Amniotic epithelial cell (primary cell): Measurements from ENCODE around the gene ARFGAP2.
"Not testable (repeated sequence)": the region's sequence is repeated elsewhere in the genome, so short reads cannot be mapped to it uniquely, and the experiment has no call there.

Experiments
- DNase-seq: peaks from one replicate; pipeline ENCODE4 v3.0.0-alpha.2; 2010; ENCODE audit warnings: low read depth

ARFGAP2 gene

GRCh38 chr11:47176328-47177228 is at the start of gene ARFGAP2:
ARFGAP2 (minus strand) TSS chr11:47176879; CDS start chr11:47176853, 26 bp downstream.
- DNase-seq = peak; percentile 93

GRCh38 chr11:47225552-47226400 is 49.1 kb upstream of the ARFGAP2 start:
- no peak for DNase-seq

- DNase-seq = no peak
Measured at GRCh38 chr11:47222696-47223095, 46.0 kb upstream of the ARFGAP2 start.

- DNase-seq = peak; percentile 87
Measured at GRCh38 chr11:47220401-47220821, 43.7 kb upstream of the ARFGAP2 start.

- DNase-seq = peak; percentile 63
Measured at GRCh38 chr11:47216121-47216798, 39.6 kb upstream of the ARFGAP2 start.

GRCh38 chr11:47215366-47215910 is 38.8 kb upstream of the ARFGAP2 start:
- peak; percentile 16 for DNase-seq

- DNase-seq = peak; percentile 91
Measured at GRCh38 chr11:47213950-47214565, 37.4 kb upstream of the ARFGAP2 start.

- DNase-seq = no peak
Measured at GRCh38 chr11:47212938-47213337, 36.3 kb upstream of the ARFGAP2 start.

GRCh38 chr11:47208628-47209027 is 31.9 kb upstream of the ARFGAP2 start:
- no peak for DNase-seq

- DNase-seq = not testable (repeated sequence)
Measured at GRCh38 chr11:47208008-47208552, 31.4 kb upstream of the ARFGAP2 start.

GRCh38 chr11:47207459-47207858 is 30.8 kb upstream of the ARFGAP2 start:
- DNase-seq = no peak

GRCh38 chr11:47206577-47206976 is 29.9 kb upstream of the ARFGAP2 start:
- DNase-seq = not testable (repeated sequence)

GRCh38 chr11:47204637-47204989 is 27.9 kb upstream of the ARFGAP2 start:
- DNase-seq = peak; percentile 49

- no peak for DNase-seq
Measured at GRCh38 chr11:47202576-47202975, 25.9 kb upstream of the ARFGAP2 start.

GRCh38 chr11:47201015-47201414 is 24.3 kb upstream of the ARFGAP2 start:
- DNase-seq = no peak

- DNase-seq = not testable (repeated sequence)
Measured at GRCh38 chr11:47198161-47198560, 21.5 kb upstream of the ARFGAP2 start.

GRCh38 chr11:47192111-47192510 is 15.4 kb upstream of the ARFGAP2 start:
- no peak for DNase-seq

GRCh38 chr11:47191137-47191536 is 14.5 kb upstream of the ARFGAP2 start:
- DNase-seq = not testable (repeated sequence)

GRCh38 chr11:47189100-47189834 is 12.6 kb upstream of the ARFGAP2 start:
- DNase-seq = peak; percentile 96

GRCh38 chr11:47188259-47188658 is 11.6 kb upstream of the ARFGAP2 start:
- no peak for DNase-seq
